HG03469 (cell line): ENCODE data around the gene PPM1L.
A peak's percentile ranks its signal among the peaks of the same experiment; 100 is the strongest.
"Not testable (repeated sequence)": the region's sequence is repeated elsewhere in the genome, so short reads cannot be mapped to it uniquely, and the experiment has no call there.

ENCODE experiments used
- ATAC-seq: cut with Tn5 transposase; IDR thresholded peaks from one replicate; pipeline ENCODE4 v1.9.1; 2021; ENCODE audit warnings: mild to moderate bottlenecking, moderate library complexity, moderate number of reproducible peaks; ENCODE audit not compliant: unreplicated experiment

Gene PPM1L

DNA sequence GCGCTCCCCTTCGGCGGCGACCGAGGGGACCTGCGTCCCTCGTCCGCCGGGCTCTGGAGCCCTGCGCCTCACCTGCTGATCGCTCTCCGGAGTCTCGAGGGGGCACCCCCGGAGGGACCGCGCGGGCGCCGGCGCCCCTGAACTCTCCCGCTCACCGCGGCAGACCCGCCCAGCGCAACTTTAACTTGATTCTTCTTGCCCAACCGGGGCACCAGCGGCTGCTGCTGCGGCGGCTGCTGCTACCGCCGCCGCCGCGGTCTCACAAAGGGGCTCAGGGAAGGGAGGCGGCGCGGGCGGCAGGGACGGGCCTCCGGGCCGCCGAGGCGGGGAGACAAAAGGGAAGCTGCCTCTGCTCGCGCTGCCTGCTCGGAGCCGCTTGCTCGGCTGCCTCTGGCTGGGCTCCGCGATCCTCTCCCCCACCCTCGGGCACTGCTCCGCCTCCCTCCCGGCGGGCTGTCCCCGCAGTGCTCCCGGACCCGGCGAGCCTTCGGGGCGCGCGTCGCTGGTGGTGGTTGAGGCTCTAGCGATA is at the start of gene PPM1L:
PPM1L (plus strand) TSS at position 456 of the 529 bp plus-strand sequence.
- peak; percentile 33 for ATAC-seq

DNA sequence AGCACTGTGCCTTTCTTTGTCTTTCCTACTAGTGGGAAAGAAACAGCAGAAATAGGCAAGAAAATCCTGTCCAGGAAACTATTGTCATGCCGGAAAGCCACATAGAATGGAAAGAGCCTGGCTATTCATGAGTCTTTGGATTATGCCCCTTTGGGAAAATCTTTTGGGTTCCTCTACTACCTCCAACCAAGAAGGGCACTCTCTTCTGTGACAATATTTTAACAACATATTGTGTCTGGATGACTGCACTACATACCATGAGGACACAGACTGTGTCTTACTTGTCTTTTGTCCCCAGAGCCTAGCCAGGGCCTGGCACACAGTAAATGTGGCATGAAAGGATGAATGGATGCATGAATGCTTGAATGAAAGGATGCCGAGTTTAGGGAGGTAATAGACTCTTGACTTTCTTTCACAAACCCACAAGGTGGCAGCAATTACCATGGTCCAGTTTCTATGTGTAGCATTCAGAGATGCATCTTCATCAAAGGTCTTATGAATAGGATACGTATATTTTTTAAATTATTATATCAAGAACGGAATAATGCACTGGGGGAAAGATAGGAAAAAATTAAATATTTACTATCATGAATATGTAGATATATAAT is 48.7 kb upstream of the PPM1L start:
- peak; percentile 76 for ATAC-seq

DNA sequence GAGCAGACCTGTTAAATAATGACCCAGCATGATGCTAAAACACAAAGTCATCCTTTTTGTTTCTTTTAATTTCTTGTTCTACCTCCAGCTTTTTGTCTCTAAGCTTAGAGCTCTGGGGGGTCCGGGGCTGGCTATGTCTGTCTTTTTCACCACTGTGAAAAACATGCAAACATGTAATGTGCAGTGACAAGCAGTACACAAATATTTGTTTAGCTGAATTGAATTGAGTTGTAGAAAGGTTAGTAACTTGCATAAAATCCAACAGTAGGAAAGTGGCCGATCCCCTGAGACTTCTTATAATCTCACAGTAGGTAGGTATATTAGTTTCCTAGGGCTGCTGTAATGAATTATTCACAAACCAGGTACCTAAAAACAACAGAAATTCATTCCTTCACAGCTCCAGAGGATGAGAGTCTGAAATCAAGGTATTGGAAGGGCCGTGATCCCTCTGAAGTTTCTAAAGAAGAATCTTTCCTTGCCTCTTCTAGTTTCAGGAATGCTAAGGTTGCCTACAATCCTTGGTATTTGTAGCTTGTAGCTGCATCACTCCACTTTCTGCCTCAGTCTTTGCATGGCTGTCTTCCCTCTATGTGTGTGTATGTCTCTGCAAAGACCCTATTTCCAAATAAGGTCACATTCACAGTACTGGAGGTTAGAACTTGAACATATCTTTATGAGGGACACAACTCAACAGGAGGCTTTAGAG is 46.4 kb upstream of the PPM1L start:
- no peak for ATAC-seq

DNA sequence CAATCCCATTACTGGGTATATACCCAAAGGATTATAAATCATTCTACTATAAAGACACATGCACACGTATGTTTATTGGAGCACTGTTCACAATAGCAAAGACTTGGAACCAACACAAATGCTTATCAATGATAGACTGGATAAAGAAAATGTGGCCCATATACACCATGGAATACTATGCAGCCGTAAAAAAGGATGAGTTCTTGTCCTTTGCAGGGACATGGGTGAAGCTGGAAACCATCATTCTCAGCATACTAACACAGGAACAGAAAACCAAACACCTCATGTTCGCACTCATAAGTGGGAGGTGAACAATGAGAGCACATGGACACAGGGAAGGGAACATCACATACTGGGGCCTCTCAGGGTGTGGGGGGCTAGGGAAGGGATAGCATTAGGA is 42.9 kb upstream of the PPM1L start:
- not testable (repeated sequence) for ATAC-seq

DNA sequence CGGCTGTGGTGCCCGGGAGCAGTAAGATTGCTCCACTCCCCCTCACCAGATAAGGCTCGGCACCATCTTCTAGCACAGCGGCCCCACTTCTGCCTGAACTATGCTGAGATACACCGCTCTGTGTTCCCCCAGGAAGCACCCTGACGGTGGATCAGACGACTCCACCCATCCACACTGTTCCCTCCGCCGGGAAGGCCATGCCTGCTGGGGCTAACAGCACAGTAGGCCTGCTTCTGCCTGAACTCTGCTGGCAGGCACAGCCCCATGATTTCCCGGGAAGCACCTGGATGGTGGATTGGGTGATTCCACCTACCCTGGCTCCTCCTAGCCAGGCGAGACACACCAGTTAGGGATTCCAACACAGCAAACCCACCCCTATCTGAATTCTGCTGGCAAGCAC is 36.3 kb upstream of the PPM1L start:
- no peak for ATAC-seq

DNA sequence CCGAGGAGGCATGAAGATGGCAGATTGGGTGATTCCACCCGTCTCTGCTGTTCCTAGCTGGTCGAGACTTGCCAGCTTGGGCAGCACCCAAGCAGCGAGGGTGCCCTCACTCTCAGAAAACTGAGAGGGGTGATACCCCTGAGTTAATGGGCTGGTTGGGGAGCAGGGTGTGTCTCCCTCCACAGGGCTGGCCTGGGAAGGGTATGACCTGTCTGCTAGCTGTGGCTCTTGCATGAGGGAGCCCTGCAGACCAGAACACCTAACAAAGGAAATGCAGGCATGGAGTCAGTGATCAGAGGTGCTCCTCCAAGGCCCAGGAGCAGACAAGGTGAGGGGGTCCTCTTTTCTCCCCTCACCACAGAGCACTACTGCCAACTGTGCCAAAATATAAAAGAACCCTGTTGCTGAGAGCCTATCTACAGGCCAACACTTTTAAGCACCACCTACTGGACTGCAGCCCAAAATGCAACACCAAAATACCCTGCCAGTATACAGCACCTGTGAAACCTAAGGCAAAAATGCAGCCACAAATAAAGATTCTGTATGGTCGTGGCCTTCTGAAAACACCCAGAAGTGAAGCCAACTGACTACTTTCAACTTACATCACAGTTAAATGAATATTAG is 35.8 kb upstream of the PPM1L start:
- ATAC-seq: no peak

DNA sequence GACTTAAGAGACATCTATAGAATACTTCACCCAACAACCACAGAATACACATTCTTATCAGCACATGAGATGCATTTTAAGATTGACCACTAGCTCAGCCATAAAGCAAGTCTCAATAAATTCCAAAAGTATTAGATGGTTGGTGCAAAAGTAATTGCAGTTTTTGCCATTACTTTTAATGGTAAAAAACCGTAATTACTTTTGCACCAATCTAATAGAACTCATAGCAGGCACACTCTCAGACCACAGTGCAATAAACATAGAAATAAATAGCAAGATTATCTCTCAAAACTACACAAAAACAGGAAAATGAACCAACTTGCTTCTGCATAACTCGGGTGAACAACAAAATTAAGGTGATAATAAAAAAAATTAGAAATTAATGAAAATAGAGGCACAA is 33.7 kb upstream of the PPM1L start:
- ATAC-seq: no peak

DNA sequence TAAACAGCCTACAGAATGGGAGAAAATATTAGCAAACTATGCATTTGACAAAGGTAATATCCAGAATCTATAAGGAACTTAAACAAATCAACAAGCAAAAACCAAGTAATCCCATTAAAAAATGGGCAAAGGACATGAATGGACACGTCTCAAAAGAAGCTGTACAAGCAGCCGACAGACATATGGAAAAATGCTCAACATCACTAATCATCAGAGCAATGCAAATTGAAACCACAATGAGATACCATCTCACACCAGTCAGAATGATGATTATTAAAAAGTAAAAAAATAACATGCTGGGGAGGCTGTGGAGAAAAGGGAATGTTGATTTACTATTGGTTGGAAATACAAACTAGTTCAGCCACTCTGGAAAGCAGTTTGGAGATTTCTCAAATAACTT is 30.7 kb upstream of the PPM1L start:
- ATAC-seq: no peak

DNA sequence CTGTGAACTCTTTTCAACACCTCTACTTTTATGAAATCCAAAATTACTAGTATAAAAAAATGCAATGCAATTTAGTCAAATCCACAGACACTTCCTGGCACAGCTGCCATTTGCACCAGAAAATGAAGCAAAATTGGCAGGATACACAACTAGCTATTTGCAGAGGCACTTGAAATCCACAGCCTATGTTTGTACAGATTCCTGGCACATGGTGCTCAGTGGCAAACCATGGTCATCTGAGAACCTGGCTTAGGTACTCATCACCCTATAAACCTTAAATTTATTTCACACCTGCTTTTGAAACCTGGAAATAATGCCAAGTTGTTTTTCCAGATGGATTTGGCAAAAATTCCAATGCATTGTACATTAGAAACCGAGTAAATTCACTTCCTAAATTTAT is 20.2 kb upstream of the PPM1L start:
- no peak for ATAC-seq

DNA sequence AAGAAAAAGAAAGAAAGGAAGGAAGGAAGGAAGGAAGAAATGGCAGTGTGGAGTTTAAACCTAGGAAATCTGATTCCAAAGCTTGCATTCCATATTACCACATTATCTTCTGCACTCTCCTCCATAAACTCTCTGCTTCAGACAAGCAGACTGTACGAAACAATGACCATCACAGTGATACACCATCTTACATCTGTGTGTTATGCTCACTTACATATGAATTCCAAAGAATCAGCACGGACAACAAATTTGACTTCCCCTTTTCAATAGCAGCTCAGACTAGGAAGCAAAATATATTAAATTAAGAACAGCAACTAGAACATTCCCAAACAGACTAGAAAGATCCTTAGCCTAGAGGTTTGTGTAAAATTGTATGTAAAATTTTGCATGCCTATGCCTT is 18.0 kb upstream of the PPM1L start:
- no peak for ATAC-seq

DNA sequence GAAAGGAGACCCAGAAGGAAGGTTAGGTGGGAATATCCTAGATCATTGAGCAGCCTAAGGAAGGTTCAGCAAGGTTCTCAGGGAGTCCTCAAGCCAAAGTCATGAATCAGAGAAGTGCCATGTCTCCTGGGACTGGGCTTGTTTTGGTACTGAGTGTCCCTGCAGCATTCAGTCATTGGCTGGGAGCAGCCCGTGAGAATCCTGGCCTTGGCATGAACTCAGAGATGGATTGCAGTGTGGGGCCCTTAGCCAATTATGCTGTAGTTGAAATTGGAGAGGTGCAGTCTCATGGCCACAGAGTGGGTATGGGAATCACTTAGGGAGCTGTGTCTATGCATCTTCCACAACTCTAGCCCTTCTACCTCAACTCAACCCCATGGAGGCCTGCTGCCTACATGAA is 17.0 kb upstream of the PPM1L start:
- ATAC-seq: no peak

DNA sequence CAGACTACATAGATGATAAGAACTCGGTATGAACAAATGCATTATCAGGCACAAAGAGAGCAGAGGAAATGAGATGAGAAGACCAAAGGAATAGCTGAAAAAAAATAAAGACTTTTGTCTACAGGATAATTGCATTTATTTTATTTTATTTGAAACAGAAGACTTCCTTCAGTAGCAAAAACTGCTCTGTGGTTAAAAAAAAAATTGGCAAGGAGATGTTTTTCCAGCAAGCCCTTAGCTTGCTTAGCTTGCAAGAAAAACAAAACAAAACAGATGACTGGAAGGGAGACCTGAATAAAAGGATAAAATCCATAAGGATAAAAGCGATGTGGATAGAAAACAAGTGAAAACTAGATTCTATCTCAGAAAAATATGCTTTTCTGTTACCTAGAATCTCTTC is 9.1 kb upstream of the PPM1L start:
- ATAC-seq: no peak

DNA sequence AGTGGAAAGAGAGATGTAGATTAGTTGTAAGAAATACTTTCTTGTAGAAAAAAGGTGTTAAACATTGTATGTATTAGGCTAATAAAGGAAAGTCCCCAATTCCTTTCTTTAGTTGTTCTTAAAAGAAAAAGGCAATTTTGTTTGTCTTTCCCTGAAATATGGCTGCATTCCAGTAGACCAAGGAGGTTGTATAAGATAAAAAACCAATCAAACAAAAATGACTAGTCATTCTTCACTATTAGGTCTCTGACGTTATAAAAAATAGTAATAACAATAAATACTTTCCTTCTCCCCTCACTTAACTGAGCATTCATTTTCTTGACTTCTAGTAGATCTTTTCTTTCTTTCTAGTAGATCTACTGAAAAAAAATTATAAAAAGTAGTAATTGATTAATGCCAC is 8.6 kb upstream of the PPM1L start:
- no peak for ATAC-seq

DNA sequence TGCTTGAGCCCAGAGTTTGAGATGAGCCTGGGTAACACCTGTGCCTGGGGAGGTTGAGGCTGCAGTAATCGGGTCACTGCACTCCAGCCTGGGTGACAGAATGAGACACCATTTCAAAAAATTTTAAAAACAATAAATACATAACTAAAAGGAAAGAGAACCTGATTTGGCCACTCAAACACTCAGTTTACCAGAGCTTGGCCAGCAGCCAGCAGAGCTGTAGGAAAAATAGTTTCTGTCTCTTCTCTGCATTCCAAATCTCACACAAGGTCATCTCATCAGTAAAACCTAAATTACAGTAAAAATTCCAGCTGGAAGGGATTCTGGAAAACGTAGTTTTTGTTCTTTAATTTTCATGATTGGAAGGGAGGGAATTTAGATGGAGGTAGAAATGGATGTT is 7.8 kb upstream of the PPM1L start:
- ATAC-seq: no peak

DNA sequence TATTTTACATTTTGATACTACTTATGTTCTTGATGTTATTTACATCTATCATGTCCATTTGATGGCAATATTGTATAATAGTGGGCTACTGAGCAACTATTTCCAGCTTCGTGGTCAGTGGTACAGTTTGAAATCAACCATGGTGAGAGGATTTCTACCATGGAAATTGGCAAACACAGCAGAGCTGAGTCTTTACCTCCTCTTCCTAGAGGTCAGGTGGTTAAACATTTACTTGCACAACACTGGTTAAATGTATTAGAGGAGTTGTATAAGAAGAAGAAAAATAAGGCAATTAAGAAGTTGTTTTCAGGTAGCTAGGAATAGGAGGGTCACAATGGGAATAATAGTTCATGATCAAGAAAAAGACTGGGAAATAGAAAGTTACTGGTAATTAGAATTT is 7.2 kb upstream of the PPM1L start:
- no peak for ATAC-seq

DNA sequence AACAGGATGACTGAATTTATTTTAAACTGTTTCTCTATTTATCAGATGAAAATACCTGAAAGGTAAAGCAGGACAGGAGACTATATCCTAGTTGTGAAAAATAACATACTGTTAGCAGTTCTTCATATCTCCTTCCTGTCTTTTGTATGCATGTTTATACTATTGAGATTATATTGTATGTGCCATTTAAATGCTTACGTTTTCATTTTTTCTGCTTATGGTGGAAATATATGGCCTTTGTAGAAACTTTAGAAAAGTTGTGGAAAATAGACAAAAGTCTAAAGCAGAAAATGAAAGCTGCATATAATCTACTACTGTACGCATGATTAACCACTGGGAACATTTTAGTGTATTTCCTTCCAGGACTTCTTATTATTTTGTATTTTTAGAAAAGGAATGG is 2.1 kb upstream of the PPM1L start:
- ATAC-seq: no peak

DNA sequence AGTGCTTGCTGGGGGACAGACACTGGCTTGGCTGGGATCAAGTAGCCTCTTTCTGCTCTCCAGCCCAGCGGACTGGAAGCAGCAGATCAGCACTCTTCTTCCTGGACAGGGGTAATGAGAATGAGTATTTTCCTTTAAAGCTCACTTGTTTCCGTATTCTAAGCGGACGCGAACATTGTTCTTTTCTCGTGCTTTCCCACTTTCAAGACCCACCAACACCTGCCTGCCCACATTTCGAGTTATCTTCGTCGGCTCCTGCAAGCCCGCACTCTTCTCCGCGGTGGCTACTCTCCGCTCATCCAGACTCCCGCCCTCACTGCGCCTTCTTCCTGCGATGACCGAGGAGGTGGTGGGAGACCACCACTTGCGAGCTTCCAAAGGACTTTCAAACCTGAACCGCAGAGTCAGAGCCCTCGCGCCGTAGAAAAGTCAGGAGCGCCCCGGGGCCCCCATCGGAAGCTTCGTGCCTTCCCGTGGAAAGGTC is 1.6 kb upstream of the PPM1L start:
- no peak for ATAC-seq

DNA sequence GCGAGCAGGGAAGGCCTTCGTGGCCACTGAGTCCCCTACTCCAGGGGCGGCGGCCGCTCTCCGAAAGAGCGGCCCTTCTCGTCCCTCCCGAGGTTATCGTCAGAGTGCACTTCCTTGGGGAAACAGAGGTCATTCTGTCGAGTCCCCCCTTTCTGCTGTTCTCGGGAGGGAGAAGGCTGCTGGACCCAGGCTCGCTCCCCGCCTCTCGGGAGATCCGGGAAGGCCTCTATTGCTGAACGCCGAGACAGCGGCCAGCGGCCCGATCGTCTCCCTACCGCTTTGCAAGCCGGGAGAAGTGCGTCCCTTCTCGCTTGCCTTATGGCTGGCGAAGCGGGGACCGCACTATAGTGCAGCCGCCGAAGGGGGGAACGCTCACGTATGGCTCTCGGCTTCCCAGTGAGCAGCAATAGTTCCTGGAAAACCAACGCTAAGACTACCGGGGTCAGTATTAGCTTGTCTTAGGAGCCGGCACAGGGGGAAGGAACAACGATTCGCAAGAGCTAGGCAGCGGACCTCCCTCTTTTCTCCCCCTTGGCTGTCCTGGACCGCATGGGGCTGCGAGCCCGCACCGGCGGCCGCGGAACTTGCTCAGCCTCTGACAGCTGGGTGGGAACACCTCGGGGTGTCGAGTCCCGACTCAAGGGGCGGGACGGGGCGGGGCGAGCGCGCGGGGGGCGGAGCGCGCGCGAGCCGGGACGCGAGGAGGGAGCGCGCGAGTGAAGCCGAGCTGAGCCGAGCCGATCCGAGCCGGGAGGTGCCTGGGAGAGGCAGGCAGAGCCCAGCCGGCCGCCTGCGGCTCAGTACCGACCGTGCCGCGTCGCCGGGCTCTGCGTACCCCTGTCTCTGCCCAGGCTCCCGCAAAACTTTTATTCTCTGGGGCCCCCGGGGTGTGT is 930 bp upstream of the PPM1L start:
- peak; percentile 84 for ATAC-seq

DNA sequence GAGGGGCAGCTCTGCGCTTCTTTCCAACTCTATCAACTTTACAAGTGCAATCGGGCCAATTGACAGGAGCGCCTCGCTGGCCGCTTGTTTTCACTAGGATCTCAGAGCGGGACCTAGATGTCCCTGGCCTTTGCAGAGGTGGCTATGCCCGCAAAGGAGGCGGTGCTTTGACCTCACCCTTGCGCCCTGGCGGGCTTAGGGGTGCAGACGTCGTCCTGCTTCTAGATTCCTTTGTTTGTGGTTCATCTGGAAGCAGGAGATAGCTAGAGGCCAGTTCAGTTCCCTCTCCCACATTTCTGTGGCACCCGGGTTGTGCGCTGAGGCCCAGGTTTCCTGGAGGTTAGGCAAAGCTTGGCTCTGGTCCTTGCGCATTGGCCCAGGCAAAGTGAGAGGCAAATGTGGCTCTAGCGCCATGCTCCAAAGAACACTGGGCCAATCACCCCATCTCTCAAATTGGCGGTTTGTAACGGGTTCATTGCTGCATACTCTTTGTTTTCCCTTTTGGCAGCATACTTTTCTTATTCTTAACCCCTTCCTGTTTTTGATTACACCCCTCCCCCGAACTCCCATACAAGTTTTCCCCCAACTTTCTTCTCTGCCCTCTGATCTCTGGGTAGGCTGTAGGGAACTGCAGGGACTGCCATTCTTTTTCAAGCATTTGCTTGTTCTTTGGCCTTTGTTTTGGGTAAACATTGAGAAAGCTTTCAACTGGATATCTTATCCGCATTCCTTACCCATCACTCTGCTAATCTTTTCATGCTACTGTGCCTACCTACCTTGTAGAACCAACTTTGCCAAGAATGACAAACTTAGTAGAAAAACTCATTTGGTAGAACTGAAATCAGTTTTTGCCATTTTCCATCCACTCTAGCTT is 1.4 kb downstream of the PPM1L start:
- no peak for ATAC-seq

DNA sequence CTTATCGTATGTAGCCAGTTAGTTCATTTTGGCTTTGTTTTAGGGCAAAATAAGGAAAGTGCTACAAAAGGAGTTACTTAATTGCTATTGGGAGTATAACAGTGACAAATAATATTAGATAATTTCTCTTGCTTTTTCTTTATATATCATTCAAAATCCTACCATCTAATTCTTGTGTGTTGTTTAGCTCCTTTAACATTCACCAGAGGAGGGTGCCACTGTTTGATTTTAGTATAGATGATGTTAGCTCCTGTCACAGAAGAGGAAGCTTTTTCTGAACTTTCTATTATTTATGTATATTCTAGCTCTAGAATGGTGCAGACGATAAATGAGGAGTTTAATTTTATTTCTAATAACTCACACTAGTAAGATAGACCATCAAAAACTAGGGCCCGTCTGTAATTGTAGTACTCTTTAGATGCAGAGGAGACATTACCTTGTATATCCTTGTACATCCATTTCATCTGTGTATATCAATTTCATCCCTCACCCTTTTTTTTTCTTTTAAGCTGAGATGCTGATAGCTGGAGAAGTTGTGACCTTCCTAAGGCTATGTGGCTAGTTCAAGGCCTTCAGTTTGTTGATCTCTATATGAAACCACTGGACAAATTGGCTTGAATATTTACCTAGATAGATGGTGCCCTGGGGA is 3.0 kb downstream of the PPM1L start:
- no peak for ATAC-seq
